HG03354 (cell line): ENCODE results near the gene NINL.
"Not testable (repeated sequence)": the region's sequence is repeated elsewhere in the genome, so short reads cannot be mapped to it uniquely, and the experiment has no call there.

Source experiments
- ATAC-seq: cut with Tn5 transposase; IDR thresholded peaks from one replicate; pipeline ENCODE4 v1.9.1; 2021; ENCODE audit warnings: mild to moderate bottlenecking; ENCODE audit not compliant: unreplicated experiment, poor library complexity, severe bottlenecking

NINL gene

GRCh38 chr20:25600632-25601031, 15.3 kb upstream of the NINL start:
- ATAC-seq = no peak

- ATAC-seq = no peak
These were observed 7.0 kb upstream of the NINL start for GRCh38 chr20:25592135-25592852.

- not testable (repeated sequence) for ATAC-seq
These were observed 5.4 kb upstream of the NINL start for GRCh38 chr20:25590778-25591177.

- ATAC-seq = no peak
These were observed 3.2 kb upstream of the NINL start for GRCh38 chr20:25588491-25588890.

- no peak for ATAC-seq
These were observed 2.2 kb upstream of the NINL start for GRCh38 chr20:25587536-25587935.

- ATAC-seq = no peak
These were observed 1.5 kb upstream of the NINL start for GRCh38 chr20:25586877-25587276.

- ATAC-seq = not testable (repeated sequence)
These were observed 1.7 kb downstream of the NINL start for GRCh38 chr20:25583607-25584006.

GRCh38 chr20:25580711-25581110, 4.6 kb downstream of the NINL start:
- ATAC-seq = no peak

GRCh38 chr20:25579081-25579770, 6.1 kb downstream of the NINL start:
- ATAC-seq = no peak

- ATAC-seq = no peak
These were observed 8.4 kb downstream of the NINL start for GRCh38 chr20:25576783-25577530.

- ATAC-seq = no peak
These were observed 10.9 kb downstream of the NINL start for GRCh38 chr20:25574411-25574810.

- ATAC-seq = no peak
These were observed 11.8 kb downstream of the NINL start for GRCh38 chr20:25573288-25574251.

GRCh38 chr20:25571817-25572216, 13.5 kb downstream of the NINL start:
- no peak for ATAC-seq

- ATAC-seq = no peak
These were observed 14.1 kb downstream of the NINL start for GRCh38 chr20:25571240-25571639.

- ATAC-seq = no peak
These were observed 15.2 kb downstream of the NINL start for GRCh38 chr20:25570148-25570530.

- ATAC-seq = no peak
These were observed 18.0 kb downstream of the NINL start for GRCh38 chr20:25567286-25567685.

- ATAC-seq = no peak
These were observed 18.5 kb downstream of the NINL start for GRCh38 chr20:25566821-25567220.

GRCh38 chr20:25565578-25566157, 19.7 kb downstream of the NINL start:
- ATAC-seq = no peak

- ATAC-seq = no peak
These were observed 21.5 kb downstream of the NINL start for GRCh38 chr20:25563876-25564275.
